Ramos (cell line): ENCODE results near the gene CBFA2T3.

Experiments
- in situ Hi-C: fragments of 300-500 bp; cut with MboI; formaldehyde crosslinking; loops from one replicate; pipeline ENCODE4 v1.14.3; 2022; ENCODE audit warnings: low sequenced_read_pairs; ENCODE audit not compliant: unreplicated experiment

The CBFA2T3 gene

DNA sequence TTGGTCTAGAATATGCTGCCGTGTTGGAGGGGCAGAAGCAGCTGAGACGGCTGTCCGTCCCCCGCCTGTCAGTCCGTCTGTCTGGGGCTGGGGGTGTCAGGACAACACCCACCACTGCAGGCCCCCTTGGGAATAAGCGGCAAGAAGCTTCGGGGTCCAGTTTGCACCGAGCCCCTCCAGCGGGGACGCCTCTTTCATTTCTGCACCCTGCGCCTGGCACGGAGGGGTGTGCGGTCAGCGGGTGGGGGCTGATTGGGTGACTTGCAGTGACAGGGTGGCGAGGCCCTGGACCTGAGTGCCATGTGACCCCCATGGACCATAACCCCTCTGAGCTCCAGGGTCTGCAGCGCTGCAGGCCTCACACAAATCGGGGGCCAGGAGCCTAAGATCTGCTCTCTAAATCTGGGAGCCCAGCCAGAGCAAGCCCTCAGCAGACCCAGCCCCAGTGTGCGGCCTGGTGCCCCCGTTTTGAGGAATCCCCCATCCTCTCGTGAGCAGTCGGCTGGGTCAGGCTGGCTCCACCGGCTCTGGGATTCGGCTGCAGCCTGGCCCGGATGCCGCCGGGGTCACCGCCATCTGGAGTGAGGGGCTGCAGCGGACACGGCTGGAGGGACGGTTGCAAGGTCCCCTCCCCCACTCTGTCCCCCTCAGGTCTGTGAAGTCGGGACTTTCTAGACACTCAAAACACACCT is 8.3 kb downstream of the CBFA2T3 start:
- in situ Hi-C loops = loop anchor here (25.0 kb wide), 1 partner anchor 144 kb away; no protein-coding TSS in a partner anchor

DNA sequence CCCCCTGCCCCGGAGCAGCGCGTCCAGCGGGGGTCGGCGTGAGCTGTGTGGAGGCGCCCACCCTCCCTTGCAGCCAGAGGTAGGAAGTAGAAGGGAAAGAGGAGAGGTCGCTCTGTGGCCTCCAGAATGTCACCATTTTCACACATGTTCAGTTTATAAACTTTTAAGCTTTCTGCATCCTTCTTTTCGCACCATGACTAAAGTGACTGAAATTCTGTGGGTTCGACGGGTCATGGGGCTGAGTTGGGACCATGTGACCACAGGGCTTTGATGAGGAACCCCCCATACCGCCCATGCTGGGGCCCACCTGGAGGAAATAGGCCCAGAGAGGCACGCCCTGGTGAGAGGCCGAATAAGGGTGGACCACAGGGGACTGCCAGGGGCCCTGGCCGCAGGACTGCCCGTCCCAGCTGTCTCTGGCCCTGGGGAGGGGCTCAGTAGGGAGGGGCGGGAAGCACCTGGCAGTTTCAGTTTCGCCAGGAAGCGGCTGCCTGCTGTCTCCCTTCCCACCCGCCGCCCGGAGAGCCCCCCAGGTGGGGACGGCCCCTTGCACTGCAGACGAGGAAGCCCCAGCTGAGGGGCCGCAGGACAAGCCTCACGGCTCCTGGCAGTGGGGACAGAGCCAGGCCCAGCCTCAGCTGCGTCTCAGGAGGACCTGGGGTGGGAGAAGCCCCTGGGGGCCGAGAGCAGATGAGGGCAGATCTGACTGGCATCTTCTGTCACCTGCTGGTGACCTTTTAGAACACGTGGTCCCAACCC is 9.0 kb downstream of the CBFA2T3 start:
- in situ Hi-C loops = loop anchor here (25.0 kb wide), 1 partner anchor 144 kb away; no protein-coding TSS in a partner anchor

GRCh38 chr16:88966986-88967829 is 9.8 kb downstream of the CBFA2T3 start:
- in situ Hi-C loops = loop anchor here (25.0 kb wide), 1 partner anchor 145 kb away; no protein-coding TSS in a partner anchor

GRCh38 chr16:88965826-88966480 is 11.1 kb downstream of the CBFA2T3 start:
- in situ Hi-C loops = loop anchor here (25.0 kb wide), 1 partner anchor 146 kb away; no protein-coding TSS in a partner anchor

DNA sequence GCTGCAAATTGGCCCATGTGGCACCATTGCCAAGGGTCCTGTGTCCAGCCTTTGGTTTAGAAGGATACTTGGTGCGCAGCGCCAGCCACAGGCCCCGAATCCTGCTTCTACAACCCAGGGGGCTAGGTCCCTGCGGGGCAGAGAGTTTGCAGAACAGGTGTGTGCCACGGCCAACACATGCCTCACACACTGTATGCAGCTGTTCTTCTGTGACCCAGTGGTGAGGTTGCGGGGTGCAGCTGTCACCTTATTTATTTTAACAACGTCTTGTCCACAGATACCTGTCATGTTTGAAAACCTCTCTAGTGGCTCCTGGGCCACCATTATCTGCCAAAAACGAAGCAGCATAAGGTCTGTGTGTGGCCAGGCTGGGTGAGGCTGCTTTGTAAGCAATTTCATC is 11.6 kb downstream of the CBFA2T3 start:
- in situ Hi-C loops = loop anchor here (25.0 kb wide), 1 partner anchor 147 kb away; no protein-coding TSS in a partner anchor

- in situ Hi-C loops = loop anchor here (25.0 kb wide), 1 partner anchor 148 kb away; no protein-coding TSS in a partner anchor
These were observed 12.4 kb downstream of the CBFA2T3 start for GRCh38 chr16:88964636-88965035.

- in situ Hi-C loops = loop anchor here (25.0 kb wide), 1 partner anchor 149 kb away; no protein-coding TSS in a partner anchor
These were observed 13.4 kb downstream of the CBFA2T3 start for GRCh38 chr16:88963583-88963982.

DNA sequence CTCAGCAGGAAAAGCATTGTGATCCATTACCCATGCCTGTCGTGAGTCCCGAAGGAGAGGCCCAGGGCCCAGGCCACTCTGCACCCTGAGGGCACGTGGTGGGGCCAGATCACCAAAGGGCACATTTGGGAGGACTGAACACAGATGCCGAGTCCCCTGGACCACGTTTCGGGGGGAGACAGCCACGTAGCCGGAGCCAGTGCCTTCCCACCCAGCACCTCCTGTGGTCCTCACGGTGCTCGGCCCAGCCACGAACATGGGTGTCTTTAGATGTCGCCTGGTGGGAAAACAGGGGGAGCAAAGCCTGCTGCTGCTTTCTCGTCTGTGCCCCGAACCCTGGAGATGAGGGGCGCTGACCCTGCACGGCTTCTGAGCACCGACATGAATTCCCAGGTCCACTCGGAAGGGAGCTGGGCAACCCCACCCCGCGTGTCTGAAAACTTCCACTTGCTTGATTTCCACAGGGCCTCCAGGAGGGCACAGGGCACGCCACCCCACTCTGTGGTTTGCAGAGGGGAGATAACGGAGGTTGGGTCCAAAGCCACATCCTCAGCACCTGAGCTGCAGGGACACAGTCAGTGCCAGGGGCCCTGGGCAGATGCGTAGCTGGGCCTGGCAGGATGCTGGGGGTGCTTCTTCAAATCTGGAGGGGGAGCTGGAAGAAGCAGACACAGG is 14.4 kb downstream of the CBFA2T3 start:
- in situ Hi-C loops = loop anchor here (25.0 kb wide), 1 partner anchor 150 kb away; no protein-coding TSS in a partner anchor

GRCh38 chr16:88961011-88961410 is 16.0 kb downstream of the CBFA2T3 start:
- in situ Hi-C loops = loop anchor here (25.0 kb wide), 1 partner anchor 151 kb away; no protein-coding TSS in a partner anchor

DNA sequence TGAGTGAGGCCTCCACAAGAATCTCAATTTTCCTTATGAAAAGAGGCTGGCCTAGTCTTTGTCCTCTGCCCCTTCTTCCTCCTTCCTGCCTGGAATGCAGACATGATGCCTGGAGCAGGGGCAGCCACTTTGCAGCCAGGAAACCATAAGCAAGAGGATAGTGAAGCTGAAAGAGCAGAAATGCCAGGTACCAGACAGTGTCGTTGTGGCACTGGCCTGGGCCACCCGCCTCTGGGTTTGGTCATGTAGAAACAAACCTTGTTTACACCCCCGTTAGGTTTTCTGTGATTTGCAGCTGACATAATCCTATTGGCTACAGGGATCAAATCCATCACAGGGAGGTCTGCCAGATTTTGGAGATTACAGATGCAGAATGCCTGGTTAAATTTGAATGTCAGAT is 16.5 kb downstream of the CBFA2T3 start:
- in situ Hi-C loops = loop anchor here (25.0 kb wide), 1 partner anchor 152 kb away; no protein-coding TSS in a partner anchor

GRCh38 chr16:88959022-88959421 is 18.0 kb downstream of the CBFA2T3 start:
- in situ Hi-C loops = loop anchor here (25.0 kb wide), 1 partner anchor 153 kb away; no protein-coding TSS in a partner anchor

GRCh38 chr16:88957887-88958577 is 19.0 kb downstream of the CBFA2T3 start:
- in situ Hi-C loops = loop anchor here (25.0 kb wide), 1 partner anchor 154 kb away; no protein-coding TSS in a partner anchor

GRCh38 chr16:88957433-88957767 is 19.6 kb downstream of the CBFA2T3 start:
- in situ Hi-C loops = loop anchor here (25.0 kb wide), 1 partner anchor 155 kb away; no protein-coding TSS in a partner anchor

GRCh38 chr16:88956546-88957432 is 20.2 kb downstream of the CBFA2T3 start:
- in situ Hi-C loops = loop anchor here (25.0 kb wide), 1 partner anchor 156 kb away; no protein-coding TSS in a partner anchor

DNA sequence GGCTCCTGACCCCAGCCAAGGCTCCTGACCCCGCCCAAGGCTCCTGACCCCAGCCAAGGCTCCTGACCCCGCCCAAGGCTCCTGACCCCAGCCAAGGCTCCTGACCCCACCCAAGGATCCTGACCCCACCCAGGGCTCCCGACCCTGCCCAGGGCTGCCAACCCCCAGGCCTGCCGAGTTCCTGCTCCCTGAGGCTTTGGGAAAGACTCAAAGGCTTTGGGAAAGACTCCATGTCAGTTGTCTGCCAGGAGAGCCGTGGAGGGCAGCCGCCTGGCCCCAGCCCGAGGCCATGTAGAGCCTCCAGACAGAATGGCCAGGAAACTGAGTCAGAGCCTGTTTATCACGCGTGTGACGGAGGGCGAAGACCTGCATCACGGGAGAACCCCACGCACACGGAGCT is 21.1 kb downstream of the CBFA2T3 start:
- in situ Hi-C loops = loop anchor here (25.0 kb wide), 1 partner anchor 156 kb away; no protein-coding TSS in a partner anchor

DNA sequence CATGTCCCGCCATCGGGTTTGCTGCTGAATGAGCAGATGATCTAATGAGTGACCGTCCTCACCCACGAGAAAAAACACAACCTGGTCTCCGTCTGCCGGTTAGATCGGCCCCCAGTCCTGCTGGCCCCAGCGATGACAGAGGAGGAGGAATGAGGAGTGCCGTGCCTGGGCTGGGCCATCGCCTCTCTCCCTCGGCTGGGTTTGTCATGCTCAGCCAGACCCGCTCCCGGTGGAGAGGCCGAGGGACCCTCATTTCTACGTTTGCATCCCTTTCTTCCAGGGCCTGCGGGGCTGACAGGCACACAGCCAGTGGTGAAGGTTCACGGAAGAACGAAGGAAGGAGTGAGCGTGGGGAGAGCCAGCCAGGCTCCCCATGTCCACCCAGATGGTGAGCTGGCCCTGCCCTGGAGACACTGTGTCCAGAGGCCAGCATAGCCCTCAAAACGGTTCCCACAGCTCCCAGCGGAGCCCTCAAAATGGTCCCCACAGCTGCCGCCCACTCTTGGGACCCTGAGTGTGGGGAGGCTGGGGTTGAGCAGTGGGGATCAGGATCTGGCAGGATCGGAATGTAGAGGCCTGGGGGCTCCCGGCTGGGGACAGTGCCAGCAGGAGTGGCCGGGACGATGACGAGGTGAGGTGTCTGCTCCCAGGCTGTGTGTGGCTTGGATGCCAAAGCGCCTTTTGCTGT is 23.9 kb downstream of the CBFA2T3 start:
- in situ Hi-C loops = loop anchor here (25.0 kb wide), 1 partner anchor 159 kb away; no protein-coding TSS in a partner anchor
